RPMI7951 (cell line): Measurements from ENCODE around the gene FOXE3. TPM values are rescaled to one million over a fixed set of nuclear protein-coding genes. Genes with fewer than 3 reads are reported as not detected.

Experiments
- DNase-seq: peaks from one replicate; pipeline ENCODE4 v3.0.0-alpha.2; 2012; ENCODE audit warnings: low read depth
- total RNA-seq: library from RNA; depleted of rRNA; stranded (reverse); fragments of >200 nt; shearing (Covaris generic); gene quantifications from 2 replicates; pipeline ENCODE4 v1.2.3, GENCODE V29; 2014

Gene FOXE3
- total RNA-seq, 1 experiment from 2014 or later: not detected

- no peak for DNase-seq
Observed at GRCh38 chr1:47435506-47436303, 19.6 kb downstream of the FOXE3 start.

GRCh38 chr1:47436304-47436978 lies 20.4 kb downstream of the FOXE3 start:
- DNase-seq: peak; percentile 67

- peak; percentile 33 for DNase-seq
Observed at GRCh38 chr1:47436979-47437446, 20.9 kb downstream of the FOXE3 start.

- DNase-seq: peak; percentile 84
Observed at GRCh38 chr1:47437447-47438164, 21.5 kb downstream of the FOXE3 start, which contains the start of gene FOXD2. FOXD2 (plus strand) TSS chr1:47438044; CDS start chr1:47438136, 92 bp downstream.

- DNase-seq: peak; percentile 21
Observed at GRCh38 chr1:47438165-47439016, 22.3 kb downstream of the FOXE3 start.

- DNase-seq: no peak
Observed at GRCh38 chr1:47439017-47439818, 23.1 kb downstream of the FOXE3 start.

- no peak for DNase-seq
Observed at GRCh38 chr1:47439819-47440598, 23.9 kb downstream of the FOXE3 start.

GRCh38 chr1:47440599-47441081 lies 24.6 kb downstream of the FOXE3 start:
- no peak for DNase-seq

- DNase-seq: no peak
Observed at GRCh38 chr1:47441450-47442106, 25.5 kb downstream of the FOXE3 start.

GRCh38 chr1:47442202-47442601 lies 26.1 kb downstream of the FOXE3 start:
- no peak for DNase-seq

GRCh38 chr1:47442842-47443529 lies 26.9 kb downstream of the FOXE3 start:
- no peak for DNase-seq

- DNase-seq: no peak
Observed at GRCh38 chr1:47443530-47444296, 27.6 kb downstream of the FOXE3 start.

- DNase-seq: no peak
Observed at GRCh38 chr1:47444297-47444561, 28.1 kb downstream of the FOXE3 start.

GRCh38 chr1:47444562-47445465 lies 28.7 kb downstream of the FOXE3 start:
- DNase-seq: no peak

- no peak for DNase-seq
Observed at GRCh38 chr1:47445823-47446550, 29.9 kb downstream of the FOXE3 start.
